Vagina (tissue), 2 donors: ENCODE data around the gene CCDC90B. TPM values are rescaled to one million over a fixed set of nuclear protein-coding genes. Genes with fewer than 3 reads are reported as not detected.

ENCODE experiments used
- DNase-seq, 2 donors: peaks; one replicate each; pipeline ENCODE4 v3.0.0-alpha.2; 2017; ENCODE audit errors: extremely low spot score in 2 of 2
- H3K27ac ChIP-seq: fragments of 200-600 bp; sonication (generic); one replicate; pipeline ENCODE4 v1.5.1; 2019
- H3K27me3 ChIP-seq: fragments of 200-600 bp; sonication (generic); one replicate; pipeline ENCODE4 v1.5.1; 2019
- H3K36me3 ChIP-seq, 2 donors: fragments of 200-600 bp; sonication (generic); one replicate each; pipeline ENCODE4 v1.5.1; 2017 to 2019
- H3K4me1 ChIP-seq: fragments of 200-600 bp; sonication (generic); one replicate; pipeline ENCODE4 v1.5.1; 2019
- H3K4me3 ChIP-seq, 2 donors: fragments of 200-600 bp; sonication (generic); 1 replicate in 1 of 2; 2 replicates in 1 of 2; pipeline ENCODE4 v1.5.1; 2016 to 2019
- H3K9me3 ChIP-seq: fragments of 200-600 bp; sonication (generic); one replicate; pipeline ENCODE4 v1.5.1; 2019
- POLR2A ChIP-seq, 2 donors: fragments of 450-650 bp; IDR thresholded peaks; one replicate each; pipeline ENCODE4 v1.6.1; 2017; ENCODE audit warnings: antibody characterized with exemption in 2 of 2, mild to moderate bottlenecking in 2 of 2, moderate library complexity in 2 of 2
- POLR2AphosphoS5 ChIP-seq, 2 donors: sonication (generic); formaldehyde crosslinking; IDR thresholded peaks; one replicate each; pipeline ENCODE4 v1.9.0; 2017; ENCODE audit warnings: antibody characterized with exemption in 2 of 2, mild to moderate bottlenecking in 2 of 2, low read depth in 1 of 2; ENCODE audit not compliant: insufficient read depth in 1 of 2
- intact Hi-C: fragments of 100-400 bp; cut with DNase I; formaldehyde crosslinking; loops from one replicate; pipeline ENCODE4 v1.15.1; 2023
- total RNA-seq: library from RNA; depleted of rRNA; stranded (reverse); fragments of >200 nt; gene quantifications from one replicate; pipeline ENCODE4 v1.2.3, GENCODE V29; 2016
- TF ChIP-seq, protein P1 (sequence below), 3 experiments: fragments of 450-650 bp in 2 of 3; fragments of 200-600 bp in 1 of 3; sonication (generic) in 1 of 3; IDR thresholded peaks; one replicate each; pipeline ENCODE4 v1.5.1; 2017 to 2019; ENCODE audit warnings: antibody characterized with exemption in 3 of 3, mild to moderate bottlenecking in 2 of 3, moderate library complexity in 2 of 3

CCDC90B gene
- total RNA-seq, 1 donor from 2014 or later: 37.6 TPM

- TF ChIP-seq POLR2AphosphoS5 (IDR thresholded peaks at IDR 0.05; ENCODE audit: insufficient read depth in 1 of 2, low read depth in 1 of 2) (no peak), POLR2A (IDR thresholded peaks at IDR 0.05) (no peak)
- TF ChIP-seq, protein P1, sequence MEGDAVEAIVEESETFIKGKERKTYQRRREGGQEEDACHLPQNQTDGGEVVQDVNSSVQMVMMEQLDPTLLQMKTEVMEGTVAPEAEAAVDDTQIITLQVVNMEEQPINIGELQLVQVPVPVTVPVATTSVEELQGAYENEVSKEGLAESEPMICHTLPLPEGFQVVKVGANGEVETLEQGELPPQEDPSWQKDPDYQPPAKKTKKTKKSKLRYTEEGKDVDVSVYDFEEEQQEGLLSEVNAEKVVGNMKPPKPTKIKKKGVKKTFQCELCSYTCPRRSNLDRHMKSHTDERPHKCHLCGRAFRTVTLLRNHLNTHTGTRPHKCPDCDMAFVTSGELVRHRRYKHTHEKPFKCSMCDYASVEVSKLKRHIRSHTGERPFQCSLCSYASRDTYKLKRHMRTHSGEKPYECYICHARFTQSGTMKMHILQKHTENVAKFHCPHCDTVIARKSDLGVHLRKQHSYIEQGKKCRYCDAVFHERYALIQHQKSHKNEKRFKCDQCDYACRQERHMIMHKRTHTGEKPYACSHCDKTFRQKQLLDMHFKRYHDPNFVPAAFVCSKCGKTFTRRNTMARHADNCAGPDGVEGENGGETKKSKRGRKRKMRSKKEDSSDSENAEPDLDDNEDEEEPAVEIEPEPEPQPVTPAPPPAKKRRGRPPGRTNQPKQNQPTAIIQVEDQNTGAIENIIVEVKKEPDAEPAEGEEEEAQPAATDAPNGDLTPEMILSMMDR (IDR thresholded peaks at IDR 0.05): no peak
- no peak overlapping the region for H3K4me3 ChIP-seq
- DNase-seq: no peak
- H3K9me3 ChIP-seq: no peaks in the 10 kb centered on the region
- no peaks in the 10 kb centered on the region for H3K36me3 ChIP-seq
- H3K4me1 ChIP-seq: peaks cover 10% of the 10 kb centered on the region
- no peaks in the 10 kb centered on the region for H3K27me3 ChIP-seq
- H3K27ac ChIP-seq: no peak overlapping the region
- intact Hi-C loops: loop anchor here (10.0 kb wide), 1 partner anchor 337 kb away; no protein-coding TSS in a partner anchor
These were observed 33.9 kb downstream of the CCDC90B start for GRCh38 chr11:83252266-83252665.

- TF ChIP-seq POLR2A (IDR thresholded peaks at IDR 0.05): no peak
- TF ChIP-seq, protein P1 (IDR thresholded peaks at IDR 0.05): peak in 2 of 3 experiments; percentile 22 to 29
- no peak for DNase-seq
These were observed 36.1 kb downstream of the CCDC90B start for GRCh38 chr11:83249972-83250593.

GRCh38 chr11:83249445-83249844, 36.7 kb downstream of the CCDC90B start:
- Histone ChIP-seq H3K4me3 (no peak overlapping the region), H3K27ac (no peak overlapping the region), H3K36me3 (no peaks in the 10 kb centered on the region), H3K4me1 (no peaks in the 10 kb centered on the region), H3K9me3 (no peaks in the 10 kb centered on the region), H3K27me3 (no peaks in the 10 kb centered on the region)
- TF ChIP-seq POLR2A (IDR thresholded peaks at IDR 0.05) (no peak), POLR2AphosphoS5 (IDR thresholded peaks at IDR 0.05; ENCODE audit: insufficient read depth in 1 of 2, low read depth in 1 of 2) (no peak)
- TF ChIP-seq, protein P1 (IDR thresholded peaks at IDR 0.05): no peak
- DNase-seq: no peak
- intact Hi-C loops: no loop called here

More at GRCh38 chr11:83249972-83250593, 36.1 kb downstream of the CCDC90B start:
- Histone ChIP-seq H3K4me1 (no peaks in the 10 kb centered on the region), H3K4me3 (no peak overlapping the region), H3K36me3 (no peaks in the 10 kb centered on the region), H3K27me3 (no peaks in the 10 kb centered on the region), H3K9me3 (no peaks in the 10 kb centered on the region), H3K27ac (no peak overlapping the region)
- intact Hi-C loops: loop anchor here (10.0 kb wide), 1 partner anchor 335 kb away; no protein-coding TSS in a partner anchor

- no peaks in the 10 kb centered on the region for H3K36me3 ChIP-seq
- no peaks in the 10 kb centered on the region for H3K27me3 ChIP-seq
- H3K4me1 ChIP-seq: no peaks in the 10 kb centered on the region
- no peaks in the 10 kb centered on the region for H3K9me3 ChIP-seq
- H3K4me3 ChIP-seq: no peak overlapping the region
- TF ChIP-seq, protein P1 (IDR thresholded peaks at IDR 0.05): peak in 1 of 3 experiments; percentile 20
- TF ChIP-seq POLR2A (IDR thresholded peaks at IDR 0.05): no peak
- intact Hi-C loops: no loop called here
- DNase-seq: no peak
- no peak overlapping the region for H3K27ac ChIP-seq
These were observed 44.7 kb downstream of the CCDC90B start for GRCh38 chr11:83241291-83241946.

- TF ChIP-seq POLR2AphosphoS5 (IDR thresholded peaks at IDR 0.05; ENCODE audit: insufficient read depth in 1 of 2, low read depth in 1 of 2) (no peak), POLR2A (IDR thresholded peaks at IDR 0.05) (no peak)
- TF ChIP-seq, protein P1 (IDR thresholded peaks at IDR 0.05): no peak
- DNase-seq: no peak
- H3K4me3 ChIP-seq: no peak overlapping the region
- H3K27me3 ChIP-seq: no peaks in the 10 kb centered on the region
- no peaks in the 10 kb centered on the region for H3K4me1 ChIP-seq
- no peaks in the 10 kb centered on the region for H3K36me3 ChIP-seq
- no peak overlapping the region for H3K27ac ChIP-seq
- H3K9me3 ChIP-seq: no peaks in the 10 kb centered on the region
- intact Hi-C loops: no loop called here
These were observed 48.1 kb downstream of the CCDC90B start for GRCh38 chr11:83238111-83238510.
